Choroid plexus epithelial cell (primary cell): ENCODE results near the gene MGMT.

Experiments
- DNase-seq: peaks from one replicate; pipeline ENCODE4 v3.0.0-alpha.2; 2010; ENCODE audit warnings: low read depth
- H3K4me3 ChIP-seq: 2 replicates; pipeline ENCODE4 v1.5.1; 2011; ENCODE audit warnings: low read depth, mild to moderate bottlenecking, control low read depth, low read length, moderate library complexity
- CTCF ChIP-seq: conservative IDR thresholded peaks from 2 replicates; pipeline ENCODE4 v1.5.1; 2011; ENCODE audit warnings: low read depth, mild to moderate bottlenecking, control low read depth, inconsistent platforms, low read length, moderate library complexity

The MGMT gene

DNA sequence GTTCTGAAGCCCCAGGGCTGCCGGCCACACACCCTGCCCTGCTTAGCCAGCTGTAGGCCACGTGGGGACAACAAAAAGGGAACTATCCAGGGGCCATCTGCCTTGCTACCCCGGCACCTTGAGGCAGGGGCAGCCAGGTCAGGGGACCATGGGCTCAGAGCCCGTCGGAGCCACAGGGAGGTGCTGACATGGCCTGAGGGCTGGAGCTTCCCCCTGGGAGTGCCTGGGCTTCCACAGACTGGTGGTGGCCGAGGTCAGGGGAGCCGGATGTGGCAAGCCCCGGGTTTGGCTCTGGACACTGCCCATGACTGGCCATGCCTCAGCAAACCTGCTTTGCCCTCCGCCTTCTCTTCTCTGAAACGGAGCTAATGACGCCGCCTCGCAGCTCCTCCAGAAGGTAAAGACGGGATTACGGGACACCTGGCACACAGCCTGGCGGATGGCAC is 318.5 kb downstream of the MGMT start:
- no peak for DNase-seq
- no peak overlapping the region for H3K4me3 ChIP-seq
- TF ChIP-seq CTCF, result no peak

DNA sequence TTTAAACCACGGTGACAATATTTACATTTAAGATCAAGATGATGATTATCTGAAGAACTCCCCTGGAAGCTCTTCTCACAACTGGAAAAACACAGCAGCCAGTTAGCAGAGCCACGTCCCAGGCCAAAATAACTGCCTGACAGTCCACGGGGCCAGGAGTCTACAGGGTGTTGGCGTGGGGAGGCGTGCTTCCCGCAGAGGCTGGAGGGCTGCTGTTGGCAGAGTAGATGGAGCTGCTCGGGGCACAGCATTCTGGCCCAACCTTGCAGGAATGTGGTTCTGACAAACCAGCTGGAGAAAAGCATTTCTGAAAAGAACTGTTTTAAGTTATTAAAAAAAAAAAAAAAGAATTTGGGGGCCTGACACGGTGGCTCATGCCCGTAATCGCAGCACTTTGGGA is 319.2 kb downstream of the MGMT start:
- TF ChIP-seq CTCF, result no peak
- H3K4me3 ChIP-seq, result no peak overlapping the region
- no peak for DNase-seq

DNA sequence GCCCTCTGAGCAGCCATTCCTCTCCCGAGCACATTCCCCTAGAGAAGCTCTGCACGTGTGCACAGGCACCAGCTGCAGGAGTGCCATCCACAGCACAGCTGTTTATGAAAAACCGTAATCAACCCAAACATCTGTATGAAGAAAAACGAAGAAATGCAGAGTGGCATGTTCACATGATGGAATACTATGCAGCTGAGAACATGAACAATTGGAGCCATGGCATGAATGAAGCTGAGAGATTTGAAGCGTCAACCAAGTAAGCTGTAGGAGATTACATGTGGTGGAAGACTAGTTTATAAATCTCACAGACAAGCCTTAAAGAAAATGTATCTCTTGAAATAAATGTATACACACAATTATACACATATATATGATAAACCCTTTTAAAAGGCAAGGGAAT is 320.5 kb downstream of the MGMT start:
- no peak overlapping the region for H3K4me3 ChIP-seq
- TF ChIP-seq CTCF, result no peak
- DNase-seq, result no peak

DNA sequence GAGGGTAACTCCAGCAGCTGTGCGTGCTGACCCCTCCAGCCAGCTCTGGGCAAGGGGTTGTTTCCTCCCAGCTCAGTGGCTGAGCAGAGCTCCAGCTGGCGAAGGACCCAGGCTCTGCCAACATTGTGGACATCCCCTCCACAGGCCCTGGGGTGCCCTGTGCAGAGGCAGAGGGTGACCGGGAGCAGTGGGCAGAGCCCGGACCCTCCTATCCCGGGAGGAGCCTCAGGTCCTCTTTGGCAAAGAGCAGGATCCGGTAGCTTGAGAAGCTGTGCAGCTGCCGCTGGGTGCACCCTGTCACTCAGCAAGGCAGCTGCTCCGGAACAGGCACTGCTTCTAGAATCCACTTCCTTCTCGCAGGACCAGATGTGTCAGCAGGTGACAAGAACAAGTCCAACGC is 321.2 kb downstream of the MGMT start:
- H3K4me3 ChIP-seq, result no peak overlapping the region
- DNase-seq, result no peak
- no peak for TF ChIP-seq CTCF

- no peak for DNase-seq
- no peak overlapping the region for H3K4me3 ChIP-seq
- no peak for TF ChIP-seq CTCF
Observed at GRCh38 chr10:129790715-129791446, 323.8 kb downstream of the MGMT start.

DNA sequence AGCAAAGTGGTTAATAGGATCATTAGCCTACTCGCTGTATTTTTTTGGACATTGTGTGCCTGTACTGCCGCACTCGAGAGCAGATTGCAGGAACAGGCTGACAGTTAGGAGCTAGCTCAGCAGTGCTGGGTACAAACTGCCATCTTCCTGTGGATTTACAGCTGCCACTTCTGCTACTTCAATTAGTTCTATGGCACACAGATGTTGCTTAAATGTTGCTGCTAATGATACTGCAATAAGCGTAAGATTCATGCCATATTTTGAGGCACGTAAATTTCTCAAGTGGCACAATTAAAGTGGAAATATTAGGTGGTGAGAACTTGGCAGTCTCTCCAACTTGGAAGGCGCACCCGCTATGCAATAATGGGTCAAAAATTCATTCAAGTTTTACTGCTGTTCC is 325.1 kb downstream of the MGMT start:
- DNase-seq, result no peak
- H3K4me3 ChIP-seq, result no peak overlapping the region
- TF ChIP-seq CTCF, result no peak

DNA sequence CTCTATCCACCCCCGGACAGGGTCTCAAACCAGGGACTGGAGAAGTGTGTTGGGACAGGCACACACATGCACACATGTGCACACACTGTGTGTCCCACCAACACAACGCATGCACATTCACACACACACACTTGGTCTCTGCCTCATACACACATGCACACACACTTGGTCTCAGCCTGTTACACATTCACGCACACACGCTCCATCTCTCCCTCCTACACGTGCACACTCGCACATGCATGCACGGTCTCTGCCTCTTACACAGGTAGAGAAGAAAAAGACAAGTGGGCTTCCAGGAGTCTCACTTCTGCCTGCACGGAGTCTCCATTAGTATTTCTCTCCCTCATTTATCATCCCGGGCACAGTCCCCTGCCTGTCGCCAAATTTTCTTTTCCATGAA is 325.8 kb downstream of the MGMT start:
- no peak for DNase-seq
- no peak for TF ChIP-seq CTCF
- H3K4me3 ChIP-seq, result no peak overlapping the region
